CD1c-positive myeloid dendritic cell (primary cell): ENCODE measurements around the gene ACVR1.
A peak's percentile ranks its signal among the peaks of the same experiment; 100 is the strongest.

Experiments
- DNase-seq: peaks from one replicate; pipeline ENCODE4 v3.0.0-alpha.2; 2016; ENCODE audit errors: extremely low spot score

ACVR1 gene

GRCh38 chr2:157792335-157793052 lies 83.6 kb downstream of the ACVR1 start:
- no peak for DNase-seq

GRCh38 chr2:157790780-157791179 lies 85.3 kb downstream of the ACVR1 start:
- DNase-seq: no peak

- no peak for DNase-seq
These were observed 86.1 kb downstream of the ACVR1 start for GRCh38 chr2:157789933-157790511.

GRCh38 chr2:157789256-157789655 lies 86.9 kb downstream of the ACVR1 start:
- DNase-seq: no peak

GRCh38 chr2:157788201-157788600 lies 87.9 kb downstream of the ACVR1 start:
- DNase-seq: no peak

GRCh38 chr2:157787364-157787938 lies 88.7 kb downstream of the ACVR1 start:
- no peak for DNase-seq

GRCh38 chr2:157786663-157787363 lies 89.3 kb downstream of the ACVR1 start:
- DNase-seq: no peak

- no peak for DNase-seq
These were observed 90.1 kb downstream of the ACVR1 start for GRCh38 chr2:157785866-157786662.

- no peak for DNase-seq
These were observed 90.9 kb downstream of the ACVR1 start for GRCh38 chr2:157785200-157785599.

GRCh38 chr2:157784823-157785175 lies 91.3 kb downstream of the ACVR1 start:
- no peak for DNase-seq

- DNase-seq: no peak
These were observed 91.8 kb downstream of the ACVR1 start for GRCh38 chr2:157784169-157784822.

GRCh38 chr2:157783245-157783644 lies 92.9 kb downstream of the ACVR1 start:
- no peak for DNase-seq

- no peak for DNase-seq
These were observed 93.9 kb downstream of the ACVR1 start for GRCh38 chr2:157782057-157782845.

- no peak for DNase-seq
These were observed 95.9 kb downstream of the ACVR1 start for GRCh38 chr2:157780211-157780610.

GRCh38 chr2:157779794-157780193 lies 96.3 kb downstream of the ACVR1 start:
- no peak for DNase-seq

- peak; percentile 53 for DNase-seq
These were observed 98.7 kb downstream of the ACVR1 start for GRCh38 chr2:157777427-157777826.

GRCh38 chr2:157771234-157771633 lies 104.9 kb downstream of the ACVR1 start:
- DNase-seq: no peak

- DNase-seq: no peak
These were observed 106.3 kb downstream of the ACVR1 start for GRCh38 chr2:157769856-157770255.

GRCh38 chr2:157764386-157764785 lies 111.7 kb downstream of the ACVR1 start:
- no peak for DNase-seq

GRCh38 chr2:157761520-157761919 lies 114.6 kb downstream of the ACVR1 start:
- no peak for DNase-seq

GRCh38 chr2:157760949-157761348 lies 115.2 kb downstream of the ACVR1 start:
- no peak for DNase-seq
